IPS-18a (cell line): ENCODE data around the gene RPL37A.
"Not testable (repeated sequence)": the region's sequence is repeated elsewhere in the genome, so short reads cannot be mapped to it uniquely, and the experiment has no call there.

Experiments used
- H3K27ac ChIP-seq: one replicate; pipeline ENCODE4 v1.5.1; 2013; ENCODE audit warnings: low read length
- H3K27me3 ChIP-seq: one replicate; pipeline ENCODE4 v1.6.1; 2013; ENCODE audit warnings: mild to moderate bottlenecking, low read length; ENCODE audit not compliant: control insufficient read depth, insufficient read depth
- H3K36me3 ChIP-seq: one replicate; pipeline ENCODE4 v1.6.1; 2013; ENCODE audit warnings: low read depth, low read length; ENCODE audit not compliant: control insufficient read depth
- H3K4me1 ChIP-seq: one replicate; pipeline ENCODE4 v1.6.1; 2013; ENCODE audit warnings: low read depth, low read length; ENCODE audit not compliant: control insufficient read depth
- H3K4me3 ChIP-seq: one replicate; pipeline ENCODE4 v1.5.1; 2013; ENCODE audit warnings: low read length
- H3K9ac ChIP-seq: one replicate; pipeline ENCODE4 v1.6.1; 2013; ENCODE audit warnings: mild to moderate bottlenecking, low read length, moderate library complexity
- H3K9me3 ChIP-seq: one replicate; pipeline ENCODE4 v1.6.1; 2013; ENCODE audit warnings: low read depth, low read length; ENCODE audit not compliant: control insufficient read depth

Gene RPL37A

DNA sequence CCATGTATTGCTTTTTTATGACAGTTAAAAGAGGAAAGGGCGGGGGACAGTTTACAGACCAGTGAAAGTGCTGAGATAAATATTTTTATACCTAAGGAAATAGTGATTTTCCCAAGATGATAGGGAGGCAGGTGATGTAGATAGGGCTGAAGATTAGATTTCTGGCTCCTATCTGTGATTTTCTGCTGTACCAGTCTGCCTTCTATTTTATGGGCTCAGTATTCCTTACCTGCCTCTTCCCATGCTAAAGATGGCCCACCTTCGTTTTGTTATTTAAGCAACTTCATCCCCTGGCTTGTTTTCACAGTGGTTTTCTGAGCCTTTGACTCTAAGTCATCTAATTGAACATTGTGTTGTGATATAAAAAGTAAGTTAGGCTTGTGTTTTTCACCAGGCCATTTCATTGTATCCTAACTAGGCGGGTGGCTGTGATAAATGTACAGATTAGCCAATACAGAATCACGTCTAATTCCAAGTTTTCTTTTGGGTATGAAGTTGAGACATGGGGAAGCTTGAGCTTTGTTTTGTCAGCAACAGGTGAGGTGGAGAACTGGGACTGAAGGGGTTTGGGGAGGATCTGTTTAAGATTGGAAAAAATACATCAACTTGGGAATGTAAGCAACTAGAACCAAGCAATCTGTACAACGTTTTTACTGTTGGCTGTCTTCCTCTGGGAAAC is 5.2 kb downstream of the RPL37A start:
- Histone ChIP-seq H3K27ac (no peak overlapping the region), H3K9me3 (no peaks in the 10 kb centered on the region), H3K4me3 (no peak overlapping the region), H3K36me3 (peaks cover 61% of the 10 kb centered on the region), H3K4me1 (peaks cover 16% of the 10 kb centered on the region), H3K9ac (no peak overlapping the region), H3K27me3 (no peaks in the 10 kb centered on the region)

DNA sequence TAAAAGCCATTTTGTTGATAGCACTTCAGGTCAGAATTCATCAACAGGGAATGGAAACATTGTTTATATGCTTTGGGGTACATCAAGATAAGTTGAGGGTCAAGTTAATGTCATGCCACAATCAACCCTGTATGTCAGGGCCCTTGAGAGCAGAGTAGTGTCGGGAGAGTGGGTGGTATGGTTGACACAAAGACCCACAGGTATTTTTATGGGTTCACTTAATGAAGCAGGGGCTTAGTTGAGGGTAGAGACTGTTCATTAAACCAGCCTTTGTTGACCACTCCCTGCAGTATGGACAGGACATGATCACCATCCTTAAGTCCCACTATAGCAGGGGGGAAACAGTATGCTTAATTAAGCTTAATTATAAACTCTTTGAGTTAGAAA is 5.7 kb downstream of the RPL37A start:
- Histone ChIP-seq H3K36me3 (peaks cover 59% of the 10 kb centered on the region), H3K27ac (no peak overlapping the region), H3K9ac (no peak overlapping the region), H3K9me3 (no peaks in the 10 kb centered on the region), H3K4me3 (no peak overlapping the region), H3K4me1 (peaks cover 16% of the 10 kb centered on the region), H3K27me3 (no peaks in the 10 kb centered on the region)

- Histone ChIP-seq H3K36me3 (peaks cover 48% of the 10 kb centered on the region), H3K9ac (no peak overlapping the region), H3K27me3 (no peaks in the 10 kb centered on the region), H3K4me1 (peaks cover 12% of the 10 kb centered on the region), H3K27ac (no peak overlapping the region), H3K4me3 (no peak overlapping the region), H3K9me3 (no peaks in the 10 kb centered on the region)
Observed at GRCh38 chr2:216505133-216506106, 6.8 kb downstream of the RPL37A start.

GRCh38 chr2:216507220-216508160 is 8.8 kb downstream of the RPL37A start:
- peaks cover 28% of the 10 kb centered on the region for H3K36me3 ChIP-seq
- H3K4me3 ChIP-seq = no peak overlapping the region
- H3K27ac ChIP-seq = no peak overlapping the region
- no peaks in the 10 kb centered on the region for H3K9me3 ChIP-seq
- peaks cover under 1% of the 10 kb centered on the region for H3K4me1 ChIP-seq
- H3K9ac ChIP-seq = no peak overlapping the region
- no peaks in the 10 kb centered on the region for H3K27me3 ChIP-seq

DNA sequence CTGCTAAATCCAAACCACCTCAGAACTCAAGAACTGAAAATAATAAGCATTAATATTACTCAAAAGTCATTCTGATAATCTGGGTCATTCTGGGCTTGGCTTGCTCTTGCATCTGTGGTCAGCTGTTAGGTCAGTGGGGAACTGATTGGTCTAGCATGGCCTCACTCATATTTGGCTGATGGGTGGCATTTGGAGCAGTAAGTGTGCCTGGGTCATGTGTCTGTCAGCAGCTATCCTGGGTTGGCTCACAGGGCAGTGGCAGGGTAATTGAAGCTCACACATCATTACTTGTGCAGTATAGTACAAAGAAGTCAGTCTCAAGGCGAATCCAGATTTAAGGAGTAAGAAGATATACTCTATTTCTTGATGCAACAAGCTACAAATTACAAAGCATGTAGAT is 9.6 kb downstream of the RPL37A start:
- Histone ChIP-seq H3K9me3 (no peaks in the 10 kb centered on the region), H3K4me1 (no peaks in the 10 kb centered on the region), H3K9ac (no peak overlapping the region), H3K27ac (no peak overlapping the region), H3K36me3 (peaks cover 20% of the 10 kb centered on the region), H3K27me3 (no peaks in the 10 kb centered on the region), H3K4me3 (no peak overlapping the region)

GRCh38 chr2:216516730-216517350 is 18.2 kb downstream of the RPL37A start:
- Histone ChIP-seq H3K27me3 (no peaks in the 10 kb centered on the region), H3K4me1 (no peaks in the 10 kb centered on the region), H3K27ac (no peak overlapping the region), H3K36me3 (peaks cover 5% of the 10 kb centered on the region), H3K4me3 (no peak overlapping the region), H3K9me3 (no peaks in the 10 kb centered on the region), H3K9ac (no peak overlapping the region)

DNA sequence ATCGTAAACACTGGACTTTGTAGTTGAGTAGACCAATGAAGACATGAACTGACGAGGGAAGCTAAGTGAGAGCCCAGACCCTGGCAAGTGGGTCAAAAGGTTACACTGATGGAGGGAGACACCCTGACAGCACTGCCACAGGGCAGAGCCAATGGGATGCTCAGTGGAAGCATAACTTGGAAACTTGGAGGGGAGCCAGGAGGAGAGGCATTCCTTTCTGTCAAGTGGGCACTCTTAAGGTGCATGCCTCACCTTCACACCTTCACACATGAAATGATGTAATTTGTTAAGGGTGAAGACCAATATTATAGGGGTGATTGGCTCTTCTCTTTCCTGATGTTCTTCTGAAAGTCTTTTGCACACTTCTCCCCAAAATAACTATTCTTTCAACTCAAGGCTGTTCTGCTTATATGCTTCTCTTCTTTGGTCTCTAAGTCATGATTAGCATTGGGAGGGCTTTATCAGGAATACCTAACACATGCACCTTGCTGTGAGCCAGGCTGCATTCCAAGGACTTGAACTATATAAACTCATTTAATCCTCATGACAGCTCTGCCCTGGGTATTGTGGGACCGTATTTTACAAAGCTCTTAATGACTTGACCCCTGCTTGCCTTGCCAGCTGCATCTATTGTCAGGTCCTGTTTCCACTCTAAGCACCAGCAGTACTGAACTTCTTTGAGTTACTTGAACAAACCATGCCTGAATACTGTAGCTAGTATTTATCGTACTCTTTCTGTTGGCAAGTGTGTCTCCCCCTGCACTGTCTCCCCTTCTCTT is 19.0 kb downstream of the RPL37A start:
- no peaks in the 10 kb centered on the region for H3K4me1 ChIP-seq
- H3K9me3 ChIP-seq = no peaks in the 10 kb centered on the region
- no peaks in the 10 kb centered on the region for H3K27me3 ChIP-seq
- no peak overlapping the region for H3K9ac ChIP-seq
- H3K36me3 ChIP-seq = peaks cover 5% of the 10 kb centered on the region
- H3K4me3 ChIP-seq = no peak overlapping the region
- H3K27ac ChIP-seq = no peak overlapping the region

- H3K27ac ChIP-seq, H3K4me1 ChIP-seq, H3K4me3 ChIP-seq: not testable (repeated sequence)
Observed at GRCh38 chr2:216518566-216519119, 20.0 kb downstream of the RPL37A start.

GRCh38 chr2:216519154-216519762 is 20.6 kb downstream of the RPL37A start:
- Histone ChIP-seq H3K27ac (no peak overlapping the region), H3K4me1 (no peaks in the 10 kb centered on the region), H3K27me3 (no peaks in the 10 kb centered on the region), H3K36me3 (peaks cover 5% of the 10 kb centered on the region), H3K4me3 (no peak overlapping the region), H3K9me3 (no peaks in the 10 kb centered on the region), H3K9ac (no peak overlapping the region)

More at GRCh38 chr2:216518566-216519119, 20.0 kb downstream of the RPL37A start:
- not testable (repeated sequence) for H3K9ac ChIP-seq, H3K9me3 ChIP-seq, H3K27me3 ChIP-seq, H3K36me3 ChIP-seq

- H3K4me1 ChIP-seq = no peaks in the 10 kb centered on the region
- no peak overlapping the region for H3K27ac ChIP-seq
- no peak overlapping the region for H3K9ac ChIP-seq
Observed at GRCh38 chr2:216520112-216520511, 21.5 kb downstream of the RPL37A start.

More at GRCh38 chr2:216520112-216520511, 21.5 kb downstream of the RPL37A start:
- Histone ChIP-seq H3K27me3 (no peaks in the 10 kb centered on the region), H3K9me3 (no peaks in the 10 kb centered on the region), H3K4me3 (no peak overlapping the region), H3K36me3 (peaks cover 5% of the 10 kb centered on the region)
